ENCODE measurements around the gene USH2A. TPM values are rescaled to one million over a fixed set of nuclear protein-coding genes. Genes with fewer than 3 reads are reported as not detected.

The USH2A gene
- polyA plus RNA-seq, 1 donor from 2014 or later: 0.17 TPM

DNA sequence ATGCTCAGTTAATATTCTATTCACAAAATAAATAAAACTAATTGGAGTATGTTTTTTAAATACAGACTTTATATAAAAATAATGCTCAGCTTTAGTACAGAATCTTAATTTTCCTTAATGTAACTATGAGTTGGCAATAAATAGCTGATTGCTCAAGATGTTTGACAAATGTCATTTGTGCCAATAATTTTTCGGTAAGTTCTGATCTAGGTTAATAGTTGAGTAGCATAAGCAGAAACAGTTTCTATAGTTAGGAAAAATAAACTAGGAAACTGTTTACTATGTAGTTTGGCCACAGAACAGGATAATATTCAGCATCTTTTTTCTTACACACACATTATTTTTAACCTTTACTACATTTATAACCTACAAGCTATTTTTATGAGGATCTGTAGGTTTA, 815.8 kb downstream of the USH2A start (continued):
- TF ChIP-seq SMC3 (conservative IDR thresholded peaks at IDR 0.05; ENCODE audit: poor library complexity) (no peak), EZH2 (IDR thresholded peaks at IDR 0.05; ENCODE audit: borderline replicate concordance, insufficient read depth, low read length, poor library complexity, severe bottlenecking) (no peak)

DNA sequence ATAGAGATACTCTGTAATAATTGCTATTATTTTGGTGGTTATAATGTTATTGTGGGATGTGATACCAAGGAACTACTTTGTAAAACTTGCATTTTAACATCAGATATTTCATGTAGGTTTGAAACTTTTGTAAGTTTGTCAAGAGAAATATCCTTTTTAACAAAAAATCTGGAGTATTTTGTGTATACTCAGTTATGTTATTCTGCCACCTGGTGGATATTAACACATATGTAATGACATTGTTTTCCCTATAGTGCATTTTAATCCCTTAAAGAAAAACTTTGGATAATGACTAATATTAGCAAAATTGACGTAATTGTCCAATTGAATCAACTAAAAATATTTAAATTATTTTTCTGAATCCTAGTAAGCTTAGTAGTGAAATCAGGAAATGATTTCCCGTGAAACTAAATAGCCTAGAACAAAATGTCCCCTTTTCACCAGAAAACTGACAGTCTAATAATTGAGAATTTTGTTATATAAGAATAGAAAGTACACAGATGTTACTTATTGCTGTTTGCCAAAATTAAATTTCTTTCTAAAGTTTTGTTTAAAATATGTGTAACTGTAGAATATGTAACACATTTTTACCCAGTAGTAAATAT, 816.6 kb downstream of the USH2A start:
- Histone ChIP-seq H3K36me3 (ENCODE audit: insufficient read depth, low read length) (peaks cover 5% of the 10 kb centered on the region), H2AFZ (ENCODE audit: low read depth, low read length) (no peak overlapping the region), H3K27ac (ENCODE audit: low read length) (no peak overlapping the region), H3K4me3 (ENCODE audit: low read length) (no peak overlapping the region), H3F3A (ENCODE audit: insufficient read depth, low read length, poor library complexity, severe bottlenecking) (no peaks in the 10 kb centered on the region), H3K79me2 (replicated peaks; ENCODE audit: insufficient read depth, low read length) (no peaks in the 10 kb centered on the region), H3K9ac (ENCODE audit: low read length) (no peak overlapping the region), H3K27me3 (ENCODE audit: insufficient read depth, low read depth, low read length) (no peaks in the 10 kb centered on the region), H4K20me1 (ENCODE audit: insufficient read depth) (no peaks in the 10 kb centered on the region), H3K9me3 (ENCODE audit: low read length) (no peaks in the 10 kb centered on the region), H3K4me2 (ENCODE audit: low read length) (no peak overlapping the region), H3K9me2 (ENCODE audit: insufficient read depth, low read length) (no peaks in the 10 kb centered on the region)
- no peak for TF ChIP-seq TAF1 (IDR thresholded peaks at IDR 0.05; ENCODE audit: low read depth)
- no peak for TF ChIP-seq EZH2 (IDR thresholded peaks at IDR 0.05; ENCODE audit: borderline replicate concordance, insufficient read depth, low read length, poor library complexity, severe bottlenecking)
- TF ChIP-seq RAD21 (conservative IDR thresholded peaks at IDR 0.05): peak; percentile 48
- TF ChIP-seq EP300 (conservative IDR thresholded peaks at IDR 0.05; ENCODE audit: poor library complexity, severe bottlenecking): no peak
- peak; percentile 47 for TF ChIP-seq SMC3 (conservative IDR thresholded peaks at IDR 0.05; ENCODE audit: poor library complexity)
- no peak for TF ChIP-seq MXI1 (conservative IDR thresholded peaks at IDR 0.05; ENCODE audit: poor library complexity, severe bottlenecking)
- peak; percentile 53 for TF ChIP-seq CTCF (IDR thresholded peaks at IDR 0.05; ENCODE audit: poor library complexity, severe bottlenecking)

DNA sequence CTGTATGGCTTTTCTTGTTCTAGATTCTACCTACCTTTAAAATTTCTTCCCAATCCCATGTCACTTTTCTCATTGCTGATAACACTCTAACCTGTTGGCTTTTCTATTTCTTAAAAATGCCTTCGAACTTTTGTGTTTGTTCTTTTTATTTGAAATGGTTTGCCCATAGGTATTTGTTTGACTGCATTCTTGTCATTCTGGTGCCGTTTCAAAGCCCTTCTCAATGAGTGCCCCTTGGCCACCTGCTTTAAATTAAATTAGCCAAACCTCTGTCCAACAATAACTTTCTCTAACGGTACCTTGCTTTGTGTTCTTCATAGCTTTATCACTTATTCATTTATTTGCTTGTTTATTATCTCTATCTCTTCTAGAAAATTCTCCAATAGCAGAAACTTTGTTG, 817.2 kb downstream of the USH2A start:
- no peaks in the 10 kb centered on the region for H3K79me2 ChIP-seq (replicated peaks; ENCODE audit: insufficient read depth, low read length)
- H4K20me1 ChIP-seq (ENCODE audit: insufficient read depth): no peaks in the 10 kb centered on the region
- no peaks in the 10 kb centered on the region for H3F3A ChIP-seq (ENCODE audit: insufficient read depth, low read length, poor library complexity, severe bottlenecking)
- no peak overlapping the region for H3K9ac ChIP-seq (ENCODE audit: low read length)
- no peaks in the 10 kb centered on the region for H3K9me3 ChIP-seq (ENCODE audit: low read length)
- no peak overlapping the region for H3K27ac ChIP-seq (ENCODE audit: low read length)
- H3K4me2 ChIP-seq (ENCODE audit: low read length): no peak overlapping the region
- H3K36me3 ChIP-seq (ENCODE audit: insufficient read depth, low read length): peaks cover 5% of the 10 kb centered on the region
- H3K9me2 ChIP-seq (ENCODE audit: insufficient read depth, low read length): no peaks in the 10 kb centered on the region
- H3K27me3 ChIP-seq (ENCODE audit: insufficient read depth, low read depth, low read length): no peaks in the 10 kb centered on the region
- no peak overlapping the region for H2AFZ ChIP-seq (ENCODE audit: low read depth, low read length)
- H3K4me3 ChIP-seq (ENCODE audit: low read length): no peak overlapping the region
- no peak for TF ChIP-seq SMC3 (conservative IDR thresholded peaks at IDR 0.05; ENCODE audit: poor library complexity)

DNA sequence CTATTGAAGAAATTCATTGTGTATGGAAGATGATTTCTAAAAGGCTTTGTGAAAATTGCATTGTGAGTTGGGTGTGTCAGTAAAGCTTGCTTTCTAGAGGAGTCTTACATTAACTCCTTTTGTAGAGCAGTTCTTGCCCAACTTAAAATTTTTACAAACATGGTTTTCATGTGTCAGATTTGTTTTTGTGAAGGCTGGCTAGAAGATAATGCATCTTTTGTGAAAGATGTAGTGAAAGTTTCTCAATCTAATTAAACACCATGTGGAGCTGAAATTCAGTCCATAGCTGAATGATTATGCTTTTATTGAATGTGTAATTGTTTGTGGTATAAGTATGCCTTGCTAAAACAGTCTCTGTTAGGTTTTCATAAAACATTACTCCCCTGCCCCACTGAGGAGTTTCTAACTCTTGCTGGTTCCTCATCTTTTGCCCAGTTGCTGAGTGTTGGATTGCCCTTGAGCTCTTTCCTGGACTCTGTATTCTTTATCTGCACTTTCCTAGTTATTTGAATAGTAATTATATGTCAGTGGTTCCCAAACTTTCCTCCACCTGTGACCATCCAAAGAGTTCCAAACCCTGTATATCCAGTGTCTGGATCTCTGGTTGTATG, 818.1 kb downstream of the USH2A start:
- no peak overlapping the region for H3K27ac ChIP-seq (ENCODE audit: low read length)
- H3K36me3 ChIP-seq (ENCODE audit: insufficient read depth, low read length): peaks cover 5% of the 10 kb centered on the region
- TF ChIP-seq REST (IDR thresholded peaks at IDR 0.05; ENCODE audit: borderline replicate concordance) (no peak), SMC3 (conservative IDR thresholded peaks at IDR 0.05; ENCODE audit: poor library complexity) (no peak), EP300 (conservative IDR thresholded peaks at IDR 0.05; ENCODE audit: poor library complexity, severe bottlenecking) (no peak)
- H3K4me3 ChIP-seq (ENCODE audit: low read length): no peak overlapping the region
- H3K27me3 ChIP-seq (ENCODE audit: insufficient read depth, low read depth, low read length): no peaks in the 10 kb centered on the region
- no peaks in the 10 kb centered on the region for H3F3A ChIP-seq (ENCODE audit: insufficient read depth, low read length, poor library complexity, severe bottlenecking)
- no peak overlapping the region for H3K4me2 ChIP-seq (ENCODE audit: low read length)
- no peak overlapping the region for H3K9ac ChIP-seq (ENCODE audit: low read length)
- H3K9me2 ChIP-seq (ENCODE audit: insufficient read depth, low read length): no peaks in the 10 kb centered on the region
- no peaks in the 10 kb centered on the region for H3K79me2 ChIP-seq (replicated peaks; ENCODE audit: insufficient read depth, low read length)
- no peaks in the 10 kb centered on the region for H3K9me3 ChIP-seq (ENCODE audit: low read length)
- no peaks in the 10 kb centered on the region for H4K20me1 ChIP-seq (ENCODE audit: insufficient read depth)
- no peak overlapping the region for H2AFZ ChIP-seq (ENCODE audit: low read depth, low read length)
